Activated T-cell treated with anti-CD3 and anti-CD28 coated beads, Interleukin-2, amount 50 U/mL, for 24 hours (primary cell): ENCODE measurements around the gene PEPD.
"Not testable (repeated sequence)": the region's sequence is repeated elsewhere in the genome, so short reads cannot be mapped to it uniquely, and the experiment has no call there.

Experiments
- DNase-seq: peaks from one replicate; pipeline ENCODE4 v3.0.0-alpha.2; 2020
- H3K27ac Mint-ChIP-seq: 2 replicates; pipeline ENCODE4 v1.8.0; 2020; ENCODE audit warnings: mild to moderate bottlenecking, mixed read lengths
- H3K27me3 Mint-ChIP-seq: 2 replicates; pipeline ENCODE4 v1.8.0; 2020; ENCODE audit warnings: mixed read lengths
- H3K36me3 Mint-ChIP-seq: 2 replicates; pipeline ENCODE4 v1.8.0; 2020; ENCODE audit warnings: low read depth, mixed read lengths
- H3K4me1 Mint-ChIP-seq: 2 replicates; pipeline ENCODE4 v1.8.0; 2020; ENCODE audit warnings: low read depth, mixed read lengths
- H3K4me3 Mint-ChIP-seq: 2 replicates; pipeline ENCODE4 v1.8.0; 2020; ENCODE audit warnings: mild to moderate bottlenecking, moderate library complexity, mixed read lengths
- H3K9me3 Mint-ChIP-seq: 2 replicates; pipeline ENCODE4 v1.8.0; 2020; ENCODE audit warnings: mixed read lengths

PEPD gene

GRCh38 chr19:33501693-33502356 is 19.8 kb downstream of the PEPD start:
- Mint-ChIP-seq H3K27me3 (no peaks in the 10 kb centered on the region), H3K4me1 (no peaks in the 10 kb centered on the region), H3K27ac (no peak overlapping the region), H3K4me3 (no peak overlapping the region), H3K9me3 (no peaks in the 10 kb centered on the region), H3K36me3 (peaks cover 32% of the 10 kb centered on the region)
- no peak for DNase-seq

GRCh38 chr19:33500991-33501390 is 20.6 kb downstream of the PEPD start:
- Mint-ChIP-seq H3K27ac (no peak overlapping the region), H3K4me1 (no peaks in the 10 kb centered on the region), H3K36me3 (peaks cover 38% of the 10 kb centered on the region), H3K9me3 (no peaks in the 10 kb centered on the region), H3K4me3 (no peak overlapping the region), H3K27me3 (no peaks in the 10 kb centered on the region)
- no peak for DNase-seq

DNA sequence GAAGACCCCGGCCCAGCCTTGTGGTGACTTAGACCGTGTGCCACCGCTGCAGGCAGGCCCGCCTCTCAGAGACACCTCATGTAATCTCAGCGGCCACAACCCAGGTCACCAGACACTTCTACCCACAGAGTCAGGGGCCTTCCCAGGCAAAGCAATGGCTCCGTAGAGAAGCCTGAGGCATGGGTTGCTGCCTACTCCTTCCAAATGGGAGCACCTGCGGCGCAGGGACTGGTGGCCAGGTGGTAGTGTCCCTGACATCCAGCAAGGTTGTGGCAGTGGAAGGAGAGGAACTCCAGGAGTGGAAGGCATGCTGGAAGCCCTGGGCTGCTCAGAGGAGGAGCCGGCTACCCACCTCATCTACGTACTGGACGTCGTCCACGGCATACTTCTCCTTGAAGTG is 21.0 kb downstream of the PEPD start:
- DNase-seq = no peak
- no peaks in the 10 kb centered on the region for H3K9me3 Mint-ChIP-seq
- H3K36me3 Mint-ChIP-seq = peaks cover 39% of the 10 kb centered on the region
- no peak overlapping the region for H3K27ac Mint-ChIP-seq
- H3K27me3 Mint-ChIP-seq = no peaks in the 10 kb centered on the region
- H3K4me1 Mint-ChIP-seq = no peaks in the 10 kb centered on the region
- H3K4me3 Mint-ChIP-seq = no peak overlapping the region

GRCh38 chr19:33499671-33500506 is 21.7 kb downstream of the PEPD start:
- H3K27ac Mint-ChIP-seq = no peak overlapping the region
- H3K9me3 Mint-ChIP-seq = no peaks in the 10 kb centered on the region
- H3K4me1 Mint-ChIP-seq = no peaks in the 10 kb centered on the region
- peaks cover 39% of the 10 kb centered on the region for H3K36me3 Mint-ChIP-seq
- no peak overlapping the region for H3K4me3 Mint-ChIP-seq
- no peaks in the 10 kb centered on the region for H3K27me3 Mint-ChIP-seq
- no peak for DNase-seq

- H3K27ac Mint-ChIP-seq = no peak overlapping the region
- DNase-seq = no peak
- no peaks in the 10 kb centered on the region for H3K4me1 Mint-ChIP-seq
- H3K4me3 Mint-ChIP-seq = no peak overlapping the region
- no peaks in the 10 kb centered on the region for H3K27me3 Mint-ChIP-seq
- H3K36me3 Mint-ChIP-seq = peaks cover 39% of the 10 kb centered on the region
- no peaks in the 10 kb centered on the region for H3K9me3 Mint-ChIP-seq
These were observed 22.3 kb downstream of the PEPD start for GRCh38 chr19:33499248-33499647.

DNA sequence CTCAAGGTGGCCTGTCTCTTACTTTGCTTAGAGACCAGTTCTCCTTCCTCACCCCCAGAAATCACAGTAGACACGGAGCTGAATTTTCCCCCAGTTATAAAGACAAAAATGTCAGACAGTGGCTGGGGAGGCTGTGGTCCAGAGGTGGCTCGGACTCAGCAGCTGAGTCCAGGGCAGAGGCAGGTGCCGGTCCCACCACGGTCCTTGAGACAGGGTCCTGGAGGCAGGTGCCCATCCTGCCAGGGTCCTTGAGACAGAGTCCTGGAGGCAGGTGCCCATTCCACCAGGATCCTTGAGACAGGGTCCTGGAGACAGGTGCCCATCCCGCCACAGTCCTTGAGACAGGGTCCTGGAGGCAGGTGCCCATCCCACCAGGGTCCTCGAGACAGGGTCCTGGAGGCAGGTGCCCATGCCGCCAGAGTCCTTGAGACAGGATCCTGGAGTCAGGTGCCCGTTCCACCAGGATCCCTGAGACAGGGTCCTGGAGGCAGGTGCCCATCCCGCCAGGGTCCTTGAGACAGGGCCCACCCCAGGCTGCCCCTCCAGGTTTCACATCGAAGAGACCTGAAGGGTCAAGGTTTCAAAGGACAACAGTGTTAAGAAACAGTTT is 23.1 kb downstream of the PEPD start:
- Mint-ChIP-seq H3K36me3 (peaks cover 39% of the 10 kb centered on the region), H3K27ac (no peak overlapping the region), H3K4me1 (no peaks in the 10 kb centered on the region), H3K27me3 (no peaks in the 10 kb centered on the region), H3K4me3 (no peak overlapping the region), H3K9me3 (no peaks in the 10 kb centered on the region)
- no peak for DNase-seq

- Mint-ChIP-seq H3K36me3 (peaks cover 41% of the 10 kb centered on the region), H3K4me1 (no peaks in the 10 kb centered on the region), H3K9me3 (no peaks in the 10 kb centered on the region)
These were observed 23.8 kb downstream of the PEPD start for GRCh38 chr19:33497778-33498175.

DNA sequence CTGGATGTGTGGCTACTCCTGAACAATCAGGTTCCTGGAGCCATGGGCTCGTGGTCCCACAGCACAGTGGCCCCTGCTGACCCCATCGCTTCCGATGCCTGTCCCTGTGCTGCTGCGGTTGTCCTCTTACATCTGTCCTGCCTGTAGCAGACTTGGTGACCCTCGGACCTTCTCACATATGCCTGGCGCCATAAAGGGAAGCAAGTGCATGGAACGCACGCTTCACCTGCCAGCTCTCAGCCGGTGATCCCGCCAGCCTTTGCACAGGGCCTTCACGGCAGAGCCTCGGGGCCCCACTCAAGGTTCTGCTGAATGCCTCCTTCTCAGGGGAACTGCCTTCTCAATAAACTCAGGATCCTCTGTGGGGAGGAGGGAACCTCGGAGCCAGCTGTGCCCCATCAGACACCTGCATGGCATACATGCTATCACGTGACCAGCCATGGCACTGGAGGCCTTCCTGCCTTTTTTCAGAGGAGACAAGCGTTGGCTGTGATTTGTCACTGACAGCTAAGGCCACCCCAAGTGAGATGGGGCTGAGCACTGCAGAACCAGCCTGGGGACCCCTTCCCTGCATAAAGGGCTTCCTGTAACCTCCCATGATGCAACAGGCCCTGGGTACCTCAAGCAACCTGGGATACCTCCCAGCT is 24.3 kb downstream of the PEPD start:
- Mint-ChIP-seq H3K27ac (no peak overlapping the region), H3K4me1 (no peaks in the 10 kb centered on the region), H3K27me3 (no peaks in the 10 kb centered on the region), H3K9me3 (no peaks in the 10 kb centered on the region), H3K36me3 (peaks cover 41% of the 10 kb centered on the region), H3K4me3 (no peak overlapping the region)
- no peak for DNase-seq

More at GRCh38 chr19:33497778-33498175, 23.8 kb downstream of the PEPD start:
- Mint-ChIP-seq H3K27ac (no peak overlapping the region), H3K27me3 (no peaks in the 10 kb centered on the region), H3K4me3 (no peak overlapping the region)
- no peak for DNase-seq

- H3K9me3 Mint-ChIP-seq = no peaks in the 10 kb centered on the region
- peaks cover 40% of the 10 kb centered on the region for H3K36me3 Mint-ChIP-seq
- H3K4me1 Mint-ChIP-seq = no peaks in the 10 kb centered on the region
- H3K27ac Mint-ChIP-seq = no peak overlapping the region
- H3K4me3 Mint-ChIP-seq = no peak overlapping the region
- DNase-seq = no peak
- no peaks in the 10 kb centered on the region for H3K27me3 Mint-ChIP-seq
These were observed 25.3 kb downstream of the PEPD start for GRCh38 chr19:33496038-33496895.

GRCh38 chr19:33493401-33494275 is 28.0 kb downstream of the PEPD start:
- no peak overlapping the region for H3K4me3 Mint-ChIP-seq
- DNase-seq = no peak
- no peak overlapping the region for H3K27ac Mint-ChIP-seq
- no peaks in the 10 kb centered on the region for H3K4me1 Mint-ChIP-seq
- H3K36me3 Mint-ChIP-seq = peaks cover 27% of the 10 kb centered on the region
- no peaks in the 10 kb centered on the region for H3K27me3 Mint-ChIP-seq
- no peaks in the 10 kb centered on the region for H3K9me3 Mint-ChIP-seq

- no peaks in the 10 kb centered on the region for H3K4me1 Mint-ChIP-seq
- H3K27me3 Mint-ChIP-seq = no peaks in the 10 kb centered on the region
- H3K9me3 Mint-ChIP-seq = no peaks in the 10 kb centered on the region
- H3K27ac Mint-ChIP-seq = no peak overlapping the region
- no peak for DNase-seq
- H3K36me3 Mint-ChIP-seq = peaks cover 26% of the 10 kb centered on the region
- no peak overlapping the region for H3K4me3 Mint-ChIP-seq
These were observed 28.6 kb downstream of the PEPD start for GRCh38 chr19:33492951-33493350.

DNA sequence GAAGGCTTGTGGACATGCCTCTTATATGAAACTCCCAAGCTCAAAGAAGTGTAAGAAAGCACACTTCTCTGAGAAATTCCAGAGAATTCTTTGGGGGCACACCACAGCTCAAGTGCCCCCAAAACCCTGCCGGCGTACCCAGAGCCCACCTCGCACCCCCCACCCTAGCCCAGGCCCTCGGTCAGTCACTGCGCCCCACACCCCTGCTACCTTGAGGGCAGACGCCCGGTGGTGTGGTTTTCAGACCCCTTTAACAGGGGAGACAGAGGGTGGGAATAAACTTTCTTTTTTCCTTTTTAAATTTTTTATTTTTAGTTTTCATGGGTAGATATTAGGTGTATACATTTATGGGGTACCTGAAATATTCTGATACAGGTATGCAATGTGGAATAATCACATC is 29.5 kb downstream of the PEPD start:
- no peak overlapping the region for H3K4me3 Mint-ChIP-seq
- H3K27ac Mint-ChIP-seq = no peak overlapping the region
- H3K4me1 Mint-ChIP-seq = no peaks in the 10 kb centered on the region
- H3K36me3 Mint-ChIP-seq = peaks cover 28% of the 10 kb centered on the region
- no peaks in the 10 kb centered on the region for H3K9me3 Mint-ChIP-seq
- DNase-seq = no peak
- H3K27me3 Mint-ChIP-seq = no peaks in the 10 kb centered on the region

DNA sequence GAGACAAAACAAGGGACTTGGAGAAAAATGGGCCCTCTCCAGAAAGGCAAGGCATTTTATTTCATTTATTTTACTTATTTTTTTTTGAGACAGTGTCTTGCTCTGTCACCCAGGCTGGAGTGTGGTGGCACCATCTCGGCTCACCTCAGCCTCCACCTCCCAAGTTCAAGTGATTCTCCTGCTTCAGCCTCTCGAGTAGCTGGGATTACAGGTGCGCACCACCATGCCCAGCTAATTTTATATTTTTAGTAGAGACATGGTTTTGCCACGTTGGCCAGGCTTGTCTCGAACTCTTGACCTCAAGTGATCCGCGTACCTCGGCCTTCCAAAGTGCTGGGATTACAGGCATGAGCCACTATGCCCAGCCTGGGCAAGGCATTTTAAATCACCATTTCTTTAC is 31.0 kb downstream of the PEPD start:
- not testable (repeated sequence) for DNase-seq, H3K27ac Mint-ChIP-seq

More for the DNA sequence above, 31.0 kb downstream of the PEPD start:
- H3K4me3 Mint-ChIP-seq, H3K4me1 Mint-ChIP-seq, H3K9me3 Mint-ChIP-seq, H3K27me3 Mint-ChIP-seq: not testable (repeated sequence)
- H3K36me3 Mint-ChIP-seq = peaks cover 34% of the 10 kb centered on the region
